ENCODE results near the gene COX5A.
"Not testable (repeated sequence)": the region's sequence is repeated elsewhere in the genome, so short reads cannot be mapped to it uniquely, and the experiment has no call there.

The COX5A gene

GRCh38 chr15:74902295-74903075 lies 35.4 kb downstream of the COX5A start:
- DNase-seq (ENCODE audit: insufficient read length, low spot score): no peak
- FAIRE-seq: no peak

GRCh38 chr15:74901612-74902063 lies 36.2 kb downstream of the COX5A start:
- peak; percentile 33 for FAIRE-seq
- peak; percentile 66 for DNase-seq (ENCODE audit: insufficient read length, low spot score)

- no peak for FAIRE-seq
- no peak for DNase-seq (ENCODE audit: insufficient read length, low spot score)
Measured at GRCh38 chr15:74897300-74897701, 40.6 kb downstream of the COX5A start.

- DNase-seq (ENCODE audit: insufficient read length, low spot score): no peak
- FAIRE-seq: no peak
Measured at GRCh38 chr15:74896316-74896715, 41.6 kb downstream of the COX5A start.

GRCh38 chr15:74895830-74896229 lies 42.0 kb downstream of the COX5A start:
- no peak for FAIRE-seq
- DNase-seq (ENCODE audit: insufficient read length, low spot score): no peak

GRCh38 chr15:74894383-74894782 lies 43.5 kb downstream of the COX5A start:
- not testable (repeated sequence) for FAIRE-seq

GRCh38 chr15:74893627-74894026 lies 44.2 kb downstream of the COX5A start:
- FAIRE-seq: no peak
- no peak for DNase-seq (ENCODE audit: insufficient read length, low spot score)

More at GRCh38 chr15:74894383-74894782, 43.5 kb downstream of the COX5A start:
- DNase-seq (ENCODE audit: insufficient read length, low spot score): not testable (repeated sequence)

GRCh38 chr15:74892931-74893330 lies 44.9 kb downstream of the COX5A start:
- no peak for FAIRE-seq
- no peak for DNase-seq (ENCODE audit: insufficient read length, low spot score)

GRCh38 chr15:74892313-74892712 lies 45.6 kb downstream of the COX5A start:
- DNase-seq (ENCODE audit: insufficient read length, low spot score) (no peak), FAIRE-seq (no peak)

- no peak for FAIRE-seq
- DNase-seq (ENCODE audit: insufficient read length, low spot score): no peak
Measured at GRCh38 chr15:74891469-74891868, 46.4 kb downstream of the COX5A start.

- FAIRE-seq: no peak
- no peak for DNase-seq (ENCODE audit: insufficient read length, low spot score)
Measured at GRCh38 chr15:74890665-74890960, 47.3 kb downstream of the COX5A start.

GRCh38 chr15:74889883-74890664 lies 47.8 kb downstream of the COX5A start, which contains the start of gene MPI:
TSS of gene MPI (plus strand) at chr15:74890042. CDS start at chr15:74890074, 32 bp downstream.
- peak; percentile 97 for DNase-seq (ENCODE audit: insufficient read length, low spot score)
- FAIRE-seq: peak; percentile 89

- no peak for DNase-seq (ENCODE audit: insufficient read length, low spot score)
- peak; percentile 21 for FAIRE-seq
Measured at GRCh38 chr15:74889390-74889882, 48.4 kb downstream of the COX5A start.

- DNase-seq (ENCODE audit: insufficient read length, low spot score) (no peak), FAIRE-seq (no peak)
Measured at GRCh38 chr15:74888716-74889115, 49.2 kb downstream of the COX5A start.

- not testable (repeated sequence) for DNase-seq (ENCODE audit: insufficient read length, low spot score); FAIRE-seq
Measured at GRCh38 chr15:74887537-74888193, 50.2 kb downstream of the COX5A start.

- DNase-seq (ENCODE audit: insufficient read length, low spot score) (no peak), FAIRE-seq (no peak)
Measured at GRCh38 chr15:74885461-74885860, 52.4 kb downstream of the COX5A start.

GRCh38 chr15:74884428-74885223 lies 53.2 kb downstream of the COX5A start:
- DNase-seq (ENCODE audit: insufficient read length, low spot score) (no peak), FAIRE-seq (no peak)

- FAIRE-seq: no peak
- no peak for DNase-seq (ENCODE audit: insufficient read length, low spot score)
Measured at GRCh38 chr15:74882528-74882927, 55.3 kb downstream of the COX5A start.

GRCh38 chr15:74878273-74878672 lies 59.6 kb downstream of the COX5A start:
- DNase-seq (ENCODE audit: insufficient read length, low spot score): no peak
- no peak for FAIRE-seq

GRCh38 chr15:74873756-74874424 lies 64.0 kb downstream of the COX5A start:
- DNase-seq (ENCODE audit: insufficient read length, low spot score) (no peak), FAIRE-seq (peak; percentile 35)

Data from GM19239 (cell line).